ENCODE data around the gene FNDC3B. TPM values are rescaled to one million over a fixed set of nuclear protein-coding genes. Genes with fewer than 3 reads are reported as not detected.

Gene FNDC3B
- total RNA-seq, 1 donor from 2014 or later, result 153 TPM

DNA sequence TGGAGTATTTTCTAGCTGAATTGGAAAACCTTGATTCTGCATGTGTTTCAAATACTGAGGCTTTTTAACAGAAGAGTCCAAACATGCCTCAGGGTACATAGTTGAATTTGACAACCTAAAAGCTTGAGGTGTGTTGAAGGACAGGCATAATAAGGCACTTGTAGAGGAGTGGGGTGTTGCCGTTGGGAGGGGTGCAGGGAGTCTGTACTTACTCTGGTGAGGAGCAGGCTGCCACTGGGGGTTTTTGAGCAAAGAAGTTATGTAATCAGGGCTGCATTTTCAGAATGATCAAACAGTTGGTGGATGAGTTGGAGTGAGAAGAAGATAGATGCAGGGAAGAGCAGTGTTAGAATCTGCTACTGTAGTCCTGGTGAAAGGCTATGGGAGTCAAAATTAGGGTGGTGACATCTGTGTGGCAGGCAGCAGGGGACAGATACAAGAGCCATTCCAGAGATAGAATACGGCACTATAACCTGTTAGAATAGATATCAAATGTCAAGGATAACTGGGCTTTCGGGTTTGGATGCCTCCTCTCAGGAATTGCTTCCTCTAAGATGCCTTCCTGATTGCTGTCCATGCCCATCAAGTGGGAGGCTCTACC, 247.3 kb downstream of the FNDC3B start:
- Histone ChIP-seq H3K27ac (no peak overlapping the region), H3K27me3 (ENCODE audit: low read depth) (no peaks in the 10 kb centered on the region), H3K9me3 (no peaks in the 10 kb centered on the region), H3K4me3 (no peak overlapping the region), H3K4me1 (peaks cover 48% of the 10 kb centered on the region), H3K36me3 (peaks cover 23% of the 10 kb centered on the region)
- intact Hi-C loops (cut with DNase I), result no loop called here
- DNase-seq, result no peak
- TF ChIP-seq, protein P1, sequence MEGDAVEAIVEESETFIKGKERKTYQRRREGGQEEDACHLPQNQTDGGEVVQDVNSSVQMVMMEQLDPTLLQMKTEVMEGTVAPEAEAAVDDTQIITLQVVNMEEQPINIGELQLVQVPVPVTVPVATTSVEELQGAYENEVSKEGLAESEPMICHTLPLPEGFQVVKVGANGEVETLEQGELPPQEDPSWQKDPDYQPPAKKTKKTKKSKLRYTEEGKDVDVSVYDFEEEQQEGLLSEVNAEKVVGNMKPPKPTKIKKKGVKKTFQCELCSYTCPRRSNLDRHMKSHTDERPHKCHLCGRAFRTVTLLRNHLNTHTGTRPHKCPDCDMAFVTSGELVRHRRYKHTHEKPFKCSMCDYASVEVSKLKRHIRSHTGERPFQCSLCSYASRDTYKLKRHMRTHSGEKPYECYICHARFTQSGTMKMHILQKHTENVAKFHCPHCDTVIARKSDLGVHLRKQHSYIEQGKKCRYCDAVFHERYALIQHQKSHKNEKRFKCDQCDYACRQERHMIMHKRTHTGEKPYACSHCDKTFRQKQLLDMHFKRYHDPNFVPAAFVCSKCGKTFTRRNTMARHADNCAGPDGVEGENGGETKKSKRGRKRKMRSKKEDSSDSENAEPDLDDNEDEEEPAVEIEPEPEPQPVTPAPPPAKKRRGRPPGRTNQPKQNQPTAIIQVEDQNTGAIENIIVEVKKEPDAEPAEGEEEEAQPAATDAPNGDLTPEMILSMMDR (IDR thresholded peaks at IDR 0.05), result no peak
- ATAC-seq, result peak; percentile 54 to 61

DNA sequence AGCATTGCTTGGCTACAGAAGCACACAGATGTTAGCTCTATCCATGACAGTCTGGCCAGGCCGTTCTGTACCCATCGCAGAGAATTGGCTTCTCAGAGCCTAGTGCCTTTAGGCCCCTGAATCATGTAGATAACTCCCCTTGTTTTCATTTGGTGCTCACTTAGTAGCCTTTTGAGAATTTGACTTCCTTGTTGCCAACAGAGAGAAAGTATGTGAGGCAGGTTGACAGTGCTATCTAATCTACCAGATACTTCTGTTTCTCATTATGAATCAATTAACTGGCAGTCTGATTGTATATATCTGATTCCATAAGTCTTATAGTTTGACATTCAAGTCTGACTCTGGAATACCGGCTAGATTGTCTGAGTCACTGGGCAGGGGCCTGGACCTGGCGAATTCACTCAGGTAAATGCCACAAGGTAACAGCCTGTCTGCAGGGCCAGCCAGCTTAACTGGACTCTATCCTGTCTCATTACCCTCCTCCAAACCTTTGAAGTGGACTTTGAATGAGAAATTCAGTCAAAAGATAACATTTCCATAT, 248.6 kb downstream of the FNDC3B start:
- peaks cover 52% of the 10 kb centered on the region for H3K4me1 ChIP-seq
- intact Hi-C loops (cut with DNase I), result no loop called here
- ATAC-seq (no peak), DNase-seq (no peak)
- TF ChIP-seq, protein P1 (IDR thresholded peaks at IDR 0.05), result no peak
- no peak overlapping the region for H3K4me3 ChIP-seq
- no peaks in the 10 kb centered on the region for H3K27me3 ChIP-seq (ENCODE audit: low read depth)
- H3K27ac ChIP-seq, result no peak overlapping the region
- no peaks in the 10 kb centered on the region for H3K9me3 ChIP-seq
- peaks cover 23% of the 10 kb centered on the region for H3K36me3 ChIP-seq

DNA sequence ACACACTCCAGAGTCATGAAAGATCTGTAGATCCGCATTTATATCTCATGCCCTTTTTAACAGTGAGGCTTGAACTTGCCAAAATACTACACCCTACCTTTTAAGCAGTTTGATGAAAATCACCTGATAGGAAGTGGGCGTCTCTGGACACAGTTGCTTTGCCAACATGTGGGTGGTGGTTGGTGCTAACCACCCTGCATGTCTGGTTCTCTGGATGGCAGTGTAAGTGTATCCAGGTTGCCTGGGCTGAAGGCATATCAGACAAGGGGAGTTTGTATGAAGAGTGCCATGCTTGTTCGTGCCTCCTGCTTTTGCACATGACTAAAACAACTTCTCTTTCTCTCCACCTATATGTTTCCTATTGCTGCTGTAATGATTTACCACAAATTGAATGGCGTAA, 249.3 kb downstream of the FNDC3B start:
- no peak overlapping the region for H3K4me3 ChIP-seq
- H3K4me1 ChIP-seq, result peaks cover 52% of the 10 kb centered on the region
- H3K9me3 ChIP-seq, result no peaks in the 10 kb centered on the region
- no peak overlapping the region for H3K27ac ChIP-seq
- H3K36me3 ChIP-seq, result peaks cover 23% of the 10 kb centered on the region
- no peaks in the 10 kb centered on the region for H3K27me3 ChIP-seq (ENCODE audit: low read depth)
- DNase-seq, result no peak
- ATAC-seq, result peak in 1 of 2 donors; percentile 18
- intact Hi-C loops (cut with DNase I), result no loop called here
- TF ChIP-seq, protein P1 (IDR thresholded peaks at IDR 0.05), result no peak

DNA sequence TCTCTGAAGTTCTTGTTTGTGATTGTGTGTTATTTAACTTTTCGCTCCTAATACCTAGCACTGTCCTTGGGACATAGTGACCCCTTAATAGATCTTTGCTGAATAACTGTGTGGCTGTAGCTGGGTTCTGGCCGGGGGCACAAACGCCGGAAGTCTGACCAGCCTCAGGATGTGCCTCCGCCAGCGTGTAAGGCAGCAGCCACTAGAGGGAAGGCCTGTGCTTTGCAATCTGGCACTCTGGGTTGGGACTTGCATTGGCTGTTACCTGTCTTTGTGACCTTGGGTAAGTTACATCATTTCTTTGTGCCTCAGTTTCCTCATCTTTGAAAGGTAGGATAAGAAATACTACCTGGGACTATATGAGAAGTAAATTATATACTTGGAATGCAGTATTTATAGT, 250.2 kb downstream of the FNDC3B start:
- intact Hi-C loops (cut with DNase I), result no loop called here
- no peak overlapping the region for H3K4me3 ChIP-seq
- peaks cover 57% of the 10 kb centered on the region for H3K4me1 ChIP-seq
- no peaks in the 10 kb centered on the region for H3K27me3 ChIP-seq (ENCODE audit: low read depth)
- TF ChIP-seq, protein P1 (IDR thresholded peaks at IDR 0.05), result peak; percentile 53
- no peaks in the 10 kb centered on the region for H3K9me3 ChIP-seq
- H3K27ac ChIP-seq, result peak overlapping the region; percentile 4
- DNase-seq, result no peak
- H3K36me3 ChIP-seq, result peaks cover 32% of the 10 kb centered on the region
- ATAC-seq, result peak; percentile 53 to 57

DNA sequence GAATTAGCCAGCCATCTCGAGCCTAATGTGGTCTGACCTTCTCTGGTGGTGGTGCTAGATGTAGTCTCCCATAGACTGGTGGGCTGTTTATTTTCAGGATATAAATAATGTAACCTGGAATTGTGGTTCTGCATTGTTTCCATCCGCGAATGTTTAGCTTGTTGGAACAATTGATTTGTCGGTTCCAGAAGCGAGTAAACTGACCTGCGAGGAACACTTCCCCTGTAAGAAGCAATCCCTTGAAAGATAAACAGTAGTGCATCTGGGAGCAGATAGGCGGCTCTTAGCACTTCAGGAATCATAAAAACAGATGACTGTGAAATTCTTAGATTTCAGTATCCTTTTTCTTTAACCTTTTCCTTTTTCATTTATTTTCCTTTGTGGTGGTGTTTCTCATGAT, 251.1 kb downstream of the FNDC3B start:
- no peak overlapping the region for H3K4me3 ChIP-seq
- intact Hi-C loops (cut with DNase I), result no loop called here
- TF ChIP-seq, protein P1 (IDR thresholded peaks at IDR 0.05), result no peak
- H3K4me1 ChIP-seq, result peaks cover 57% of the 10 kb centered on the region
- no peaks in the 10 kb centered on the region for H3K27me3 ChIP-seq (ENCODE audit: low read depth)
- ATAC-seq (no peak), DNase-seq (no peak)
- H3K27ac ChIP-seq, result peak overlapping the region; percentile 4
- no peaks in the 10 kb centered on the region for H3K9me3 ChIP-seq
- H3K36me3 ChIP-seq, result peaks cover 39% of the 10 kb centered on the region
